Measurements from ENCODE around the gene AGRP. TPM values are rescaled to one million over a fixed set of nuclear protein-coding genes. Genes with fewer than 3 reads are reported as not detected.

Gene AGRP
- total and polyA plus RNA-seq, 2 of the 4 experiments (the other 2 are of a cell fraction): not detected

DNA sequence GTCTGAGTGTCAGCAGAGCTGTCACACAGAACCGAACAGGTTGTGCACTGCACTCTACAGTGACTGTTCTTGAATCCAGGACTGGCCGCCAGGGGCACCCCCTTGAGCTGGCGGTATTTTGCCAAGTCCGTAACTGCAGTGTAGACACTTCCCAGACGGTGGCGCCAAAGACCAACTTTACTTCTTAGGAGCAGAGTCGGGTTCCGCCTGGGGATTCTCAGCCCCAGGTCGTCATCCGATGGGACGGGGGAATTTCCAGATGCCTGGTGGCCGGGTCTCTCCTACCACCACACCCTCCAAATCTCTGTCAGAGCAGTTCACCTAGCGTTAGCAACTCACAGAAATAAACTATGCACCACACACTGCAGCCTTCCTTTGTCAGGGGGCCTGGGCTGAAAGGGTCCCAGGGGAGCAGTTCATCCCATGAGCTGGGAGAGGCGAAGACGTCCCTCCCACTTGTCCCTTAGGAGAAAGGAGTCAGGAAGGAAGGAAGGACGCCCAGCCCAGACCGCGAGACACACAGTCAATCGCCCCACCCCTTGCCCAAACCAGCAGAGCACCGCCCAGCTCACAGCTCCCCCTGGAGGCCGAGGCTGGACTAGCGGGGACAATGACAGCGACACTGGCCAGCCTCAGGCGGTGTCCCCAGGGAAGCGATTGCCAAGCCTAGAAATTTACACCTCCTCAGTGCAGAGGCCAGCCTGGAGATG lies 37.9 kb upstream of the AGRP start:
- H3K4me1 ChIP-seq (ENCODE audit: control insufficient read depth, insufficient read depth, low read length): peaks cover 3% of the 10 kb centered on the region
- H3K9me3 ChIP-seq (ENCODE audit: control insufficient read depth, insufficient read depth, low read length): no peaks in the 10 kb centered on the region
- peak; percentile 94 for DNase-seq
- peak overlapping the region; percentile 12 for H3K18ac ChIP-seq (ENCODE audit: low read depth, low read length)
- H3K27ac ChIP-seq (ENCODE audit: insufficient read depth, low read length): peak overlapping the region; percentile 76
- POLR2A ChIA-PET (ENCODE audit: unreplicated experiment): interaction anchor here (0.6 kb wide), 2 partner anchors 128 to 414 kb away, joined by 3 to 13 read pairs; no protein-coding TSS in a partner anchor
- peak overlapping the region; percentile 77 for H2BK5ac ChIP-seq (ENCODE audit: low read depth, low read length, poor library complexity, severe bottlenecking)
- peak overlapping the region; percentile 73 for H3K14ac ChIP-seq (replicated peaks; ENCODE audit: low read depth, low read length)
- no peaks in the 10 kb centered on the region for H3K79me1 ChIP-seq (ENCODE audit: low read depth in 1 of 2, low read length in 2 of 2)
- no peaks in the 10 kb centered on the region for H3K36me3 ChIP-seq (ENCODE audit: control insufficient read depth, insufficient read depth, low read length)
- no peak overlapping the region; the same call in 2 of the 3 replicates for H2BK15ac ChIP-seq (ENCODE audit: low read depth, low read length)
- dilution Hi-C loops (cut with HindIII; ENCODE audit: low sequenced_read_pairs, unreplicated experiment): no loop called here
- CTCF ChIA-PET: interaction anchor here (0.5 to 2.8 kb wide), 38 partner anchors 8 to 516 kb away, joined by 3 to 20 read pairs (median 4); partner anchors contain the start of genes ACD, ATP6V0D1, CARMIL2 and CTCF
- 0% methylated on average over 7 of the region's 25 CpGs; no CpG with 5 or more reads in 1 of the 2 experiments for WGBS, 2 experiments (ENCODE audit: extremely low coverage in 2 of 2, insufficient read length in 1 of 2)
- H4K8ac ChIP-seq (ENCODE audit: low read depth in 2 of 2, low read length in 2 of 2): peak overlapping the region; percentile 38 to 94; a peak in 3 of 4 replicates
- peaks cover 3% of the 10 kb centered on the region; the same call in 1 of the 2 replicates for H4K20me1 ChIP-seq (ENCODE audit: insufficient read depth, low read length)
- H2AK9ac ChIP-seq (replicated peaks; ENCODE audit: low read depth, low read length, poor library complexity): peak overlapping the region; percentile 98
- in situ Hi-C loops (cut with MboI; ENCODE audit: low sequenced_read_pairs): loop anchor here (10.0 kb wide), 1 partner anchor 144 kb away; the partner anchor contains the start of genes ACD, C16orf86, ENKD1 and PARD6A
- H3K4me3 ChIP-seq (ENCODE audit: insufficient read depth, low read depth, low read length): peak overlapping the region; percentile 45
- H2AK5ac ChIP-seq (ENCODE audit: low read depth, low read length): peak overlapping the region; percentile 72; the same call in 1 of the 2 replicates
- intact Hi-C loops (cut with micrococcal nuclease): loop anchor here (1.0 to 10.0 kb wide), 4 partner anchors 123 to 407 kb away; partner anchors contain the start of genes RANBP10 and TSNAXIP1
- H2AFZ ChIP-seq (replicated peaks; ENCODE audit: low read length, poor library complexity): peak overlapping the region; percentile 97
- H3K56ac ChIP-seq (ENCODE audit: extremely low read depth, insufficient read depth, low read length): peak overlapping the region; percentile 73
- peak overlapping the region; percentile 78 for H3K4me2 ChIP-seq (ENCODE audit: low read depth, low read length)
- H4K5ac ChIP-seq (ENCODE audit: low read depth, low read length): peak overlapping the region; percentile 56
- H4K91ac ChIP-seq (ENCODE audit: insufficient read depth, low read depth, low read length): peak overlapping the region; percentile 86
- H3K9me1 ChIP-seq (ENCODE audit: insufficient read depth, low read length): peaks cover 4% of the 10 kb centered on the region; the same call in 1 of the 2 replicates
- H2BK20ac ChIP-seq (ENCODE audit: low read depth, low read length): peak overlapping the region; percentile 28; the same call in 1 of the 2 replicates
- no peaks in the 10 kb centered on the region for H3K27me3 ChIP-seq (ENCODE audit: control insufficient read depth, insufficient read depth, low read length)
- peak; percentile 67 for TF ChIP-seq MAZ (IDR thresholded peaks at IDR 0.05; ENCODE audit: borderline replicate concordance, low read depth, low read length)
- no peak for TF ChIP-seq CEBPB (IDR thresholded peaks at IDR 0.05; ENCODE audit: low read depth, low read length)
- TF ChIP-seq MAFK (IDR thresholded peaks at IDR 0.05; ENCODE audit: low read depth, low read length): peak; percentile 65
- TF ChIP-seq, protein P1, sequence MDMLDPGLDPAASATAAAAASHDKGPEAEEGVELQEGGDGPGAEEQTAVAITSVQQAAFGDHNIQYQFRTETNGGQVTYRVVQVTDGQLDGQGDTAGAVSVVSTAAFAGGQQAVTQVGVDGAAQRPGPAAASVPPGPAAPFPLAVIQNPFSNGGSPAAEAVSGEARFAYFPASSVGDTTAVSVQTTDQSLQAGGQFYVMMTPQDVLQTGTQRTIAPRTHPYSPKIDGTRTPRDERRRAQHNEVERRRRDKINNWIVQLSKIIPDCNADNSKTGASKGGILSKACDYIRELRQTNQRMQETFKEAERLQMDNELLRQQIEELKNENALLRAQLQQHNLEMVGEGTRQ (IDR thresholded peaks at IDR 0.05; ENCODE audit: low read depth, low read length): no peak
- peak; percentile 52 for TF ChIP-seq POLR2A (IDR thresholded peaks at IDR 0.05; ENCODE audit: low read depth, low read length)
- TF ChIP-seq SMC3 (IDR thresholded peaks at IDR 0.05; ENCODE audit: low read depth, low read length): peak; percentile 73
- peak; percentile 94 for TF ChIP-seq RAD21 (IDR thresholded peaks at IDR 0.05; ENCODE audit: low read length)
- peak; percentile 35; the same call in 1 of the 2 replicates for TF ChIP-seq CHD1 (IDR thresholded peaks at IDR 0.05; ENCODE audit: low read depth, low read length)
- no peak for TF ChIP-seq NFE2L2 (IDR thresholded peaks at IDR 0.05; ENCODE audit: low read depth, low read length)
- no peak for TF ChIP-seq RCOR1 (IDR thresholded peaks at IDR 0.05; ENCODE audit: insufficient replicate concordance, low read length)
- 0 out of 2 replicates have a peak, but pooled peaks have one; percentile 38 for TF ChIP-seq MXI1 (IDR thresholded peaks at IDR 0.05; ENCODE audit: borderline replicate concordance, low read depth, low read length)
- TF ChIP-seq, protein P2, sequence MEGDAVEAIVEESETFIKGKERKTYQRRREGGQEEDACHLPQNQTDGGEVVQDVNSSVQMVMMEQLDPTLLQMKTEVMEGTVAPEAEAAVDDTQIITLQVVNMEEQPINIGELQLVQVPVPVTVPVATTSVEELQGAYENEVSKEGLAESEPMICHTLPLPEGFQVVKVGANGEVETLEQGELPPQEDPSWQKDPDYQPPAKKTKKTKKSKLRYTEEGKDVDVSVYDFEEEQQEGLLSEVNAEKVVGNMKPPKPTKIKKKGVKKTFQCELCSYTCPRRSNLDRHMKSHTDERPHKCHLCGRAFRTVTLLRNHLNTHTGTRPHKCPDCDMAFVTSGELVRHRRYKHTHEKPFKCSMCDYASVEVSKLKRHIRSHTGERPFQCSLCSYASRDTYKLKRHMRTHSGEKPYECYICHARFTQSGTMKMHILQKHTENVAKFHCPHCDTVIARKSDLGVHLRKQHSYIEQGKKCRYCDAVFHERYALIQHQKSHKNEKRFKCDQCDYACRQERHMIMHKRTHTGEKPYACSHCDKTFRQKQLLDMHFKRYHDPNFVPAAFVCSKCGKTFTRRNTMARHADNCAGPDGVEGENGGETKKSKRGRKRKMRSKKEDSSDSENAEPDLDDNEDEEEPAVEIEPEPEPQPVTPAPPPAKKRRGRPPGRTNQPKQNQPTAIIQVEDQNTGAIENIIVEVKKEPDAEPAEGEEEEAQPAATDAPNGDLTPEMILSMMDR (conservative IDR thresholded peaks at IDR 0.05; ENCODE audit: low read depth, low read length): peak; percentile 100
- no TSS peak for BruUV-seq (replicated peaks)
- H2BK120ac ChIP-seq (ENCODE audit: low read depth, low read length): peak overlapping the region; percentile 54; the same call in 1 of the 2 replicates
- H3K9ac ChIP-seq (ENCODE audit: low read depth, low read length): peak overlapping the region; percentile 79
- peak; percentile 95 for ATAC-seq (ENCODE audit: low read depth)
- H3K23ac ChIP-seq (ENCODE audit: low read depth, low read length): peak overlapping the region; percentile 68
- peak overlapping the region; percentile 84 for H3K4ac ChIP-seq (ENCODE audit: low read depth, low read length)
